NCI-H82 treated with DMSO at 0.1 percent for 48 hours (cell line): ENCODE data around the gene CDK5RAP2.
A peak's percentile ranks its signal among the peaks of the same experiment; 100 is the strongest.
"Not testable (repeated sequence)": the region's sequence is repeated elsewhere in the genome, so short reads cannot be mapped to it uniquely, and the experiment has no call there.

ENCODE experiments used
- DNase-seq: peaks from one replicate; lab custom pipeline; 2025; ENCODE audit not compliant: unreplicated experiment; lab: John Stamatoyannopoulos, UW

The CDK5RAP2 gene

DNA sequence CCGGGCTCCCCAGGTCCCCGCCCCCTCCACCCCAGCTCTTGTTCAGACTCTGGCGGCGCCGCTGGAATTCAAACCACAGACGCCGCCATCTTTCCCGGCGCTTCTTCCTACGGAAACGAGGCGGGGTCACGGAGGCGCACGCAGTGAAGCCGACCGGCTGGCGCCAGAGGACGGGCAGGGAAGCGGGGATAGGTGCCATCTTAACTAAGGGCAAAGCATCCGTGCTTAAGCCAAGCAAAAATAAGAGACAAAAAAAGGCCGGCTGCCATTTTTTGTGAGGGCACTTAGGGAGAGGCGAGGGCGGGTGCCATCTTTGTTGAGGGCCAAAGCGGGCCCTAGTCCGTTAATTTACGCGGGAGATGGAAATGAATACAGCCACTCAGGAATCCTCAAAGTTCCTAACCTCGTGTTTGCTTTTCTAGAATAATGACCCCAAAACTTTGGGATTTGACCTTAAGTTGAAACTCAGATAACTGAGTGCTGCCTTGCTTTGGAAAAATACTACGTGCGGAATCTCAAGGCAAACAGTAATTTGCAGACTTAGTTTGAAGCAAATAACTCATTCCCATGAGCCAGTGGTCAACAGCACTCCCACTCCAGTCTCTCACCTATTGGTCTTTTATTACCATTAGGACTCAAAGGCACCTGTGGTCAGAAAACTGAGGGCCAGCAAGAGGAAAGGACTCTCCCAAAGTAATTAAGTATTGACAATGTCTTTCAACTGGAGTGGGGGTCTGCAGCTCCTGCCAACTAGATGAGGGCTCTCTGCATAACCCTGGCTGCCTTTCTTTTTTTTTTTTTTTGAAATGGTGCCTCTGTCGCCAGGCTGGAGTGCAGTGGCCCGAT is at the start of gene CDK5RAP2:
CDK5RAP2 (minus strand) TSS at position 117 of the 846 bp plus-strand sequence. CDS start 189 bp downstream, outside the sequence.
- peak; percentile 91 for DNase-seq

DNA sequence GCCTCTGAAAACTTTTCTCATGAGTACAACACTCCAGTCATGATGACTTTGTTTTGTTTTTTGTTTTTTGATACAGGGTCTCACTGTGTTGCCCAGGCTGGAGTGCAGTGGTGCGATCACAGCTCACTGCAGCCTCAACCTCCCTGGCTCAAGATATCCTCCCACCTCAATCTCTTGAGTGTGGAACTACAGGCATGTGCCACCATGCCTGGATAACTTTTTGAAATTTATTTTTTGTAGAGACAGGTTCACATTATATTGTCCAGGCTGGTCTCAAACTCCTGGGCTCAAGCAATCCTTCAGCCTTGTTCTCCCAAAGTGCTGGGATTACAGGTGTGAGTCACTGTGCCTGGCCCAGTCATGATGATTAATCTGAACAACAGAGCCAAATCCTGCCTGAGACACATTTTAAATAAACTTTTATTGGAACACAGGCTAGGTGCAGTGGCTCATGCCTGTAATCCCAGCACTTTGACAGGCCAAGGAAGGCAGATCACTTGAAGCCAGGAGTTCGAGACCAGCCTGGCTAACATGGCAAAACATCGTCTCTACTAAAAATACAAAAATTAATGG is 49.0 kb upstream of the CDK5RAP2 start:
- DNase-seq, result not testable (repeated sequence)

DNA sequence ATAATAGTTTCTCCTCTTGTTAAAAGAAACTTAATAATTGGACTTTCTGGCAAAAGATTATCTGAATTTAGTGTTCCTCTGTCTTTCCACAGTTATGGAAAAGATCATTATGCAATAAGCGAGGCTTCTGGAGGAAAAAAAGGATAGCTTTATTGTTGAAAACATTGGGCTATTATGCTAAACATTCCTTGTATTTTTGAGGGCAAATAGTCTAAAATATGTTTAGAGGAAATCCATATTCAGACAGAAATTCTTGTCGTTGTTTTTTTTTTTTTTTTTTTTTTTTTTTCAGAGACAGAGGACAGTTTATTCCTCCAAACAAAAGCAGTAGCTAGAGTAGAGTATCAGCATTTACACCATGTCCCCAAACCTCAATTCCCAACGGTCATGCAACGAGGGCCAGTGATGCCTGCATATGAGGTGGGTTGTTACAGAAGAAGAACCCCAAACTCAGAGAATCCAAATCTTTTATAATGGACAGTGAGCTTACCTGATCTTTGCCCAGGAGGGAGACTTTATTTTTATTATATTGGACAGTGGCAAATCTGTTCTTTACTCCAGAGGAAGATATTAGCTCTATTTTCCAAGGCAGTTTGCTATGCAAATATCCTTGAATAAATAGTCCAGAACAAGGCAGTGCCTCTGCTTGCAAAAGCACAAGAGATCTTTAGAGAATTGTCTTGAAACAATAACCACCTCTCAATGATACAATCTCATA is 48.4 kb upstream of the CDK5RAP2 start:
- no peak for DNase-seq

DNA sequence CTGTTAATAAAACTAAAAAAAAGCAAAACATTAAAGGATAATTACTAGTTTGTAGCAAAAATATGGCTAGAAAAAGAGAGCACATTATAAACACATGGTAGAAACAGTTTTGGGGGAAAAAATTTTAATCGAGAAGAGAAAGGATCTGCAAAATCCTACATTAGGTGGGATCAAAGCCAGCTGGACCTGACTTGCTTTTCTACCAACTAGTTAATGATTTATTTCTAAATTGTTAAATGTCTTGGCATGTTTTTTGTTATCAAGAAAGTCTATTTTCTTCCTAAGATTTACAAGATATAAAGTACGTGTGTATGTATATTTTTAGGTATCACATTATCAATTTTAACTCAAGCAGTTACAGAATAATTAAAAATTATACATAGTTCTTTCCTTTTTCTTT is 47.1 kb upstream of the CDK5RAP2 start:
- no peak for DNase-seq

DNA sequence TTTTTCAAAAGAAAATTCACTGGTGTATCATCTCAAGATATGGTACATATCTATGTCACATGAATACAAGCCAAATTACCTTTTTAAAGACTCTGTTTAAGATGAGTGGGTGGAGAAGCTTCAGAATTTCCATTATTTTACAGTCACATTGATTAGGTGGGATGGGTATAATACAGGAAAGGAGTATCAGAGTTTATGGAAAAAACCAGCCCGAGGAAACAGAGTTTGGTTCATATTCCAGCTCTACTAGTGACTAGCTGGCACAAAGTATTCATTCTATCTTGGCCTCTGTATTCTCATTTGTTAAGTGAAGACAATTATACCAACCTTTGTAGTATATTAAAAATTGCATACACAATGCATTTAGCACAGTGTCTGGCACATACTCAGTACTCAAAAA is 46.5 kb upstream of the CDK5RAP2 start:
- DNase-seq, result no peak

DNA sequence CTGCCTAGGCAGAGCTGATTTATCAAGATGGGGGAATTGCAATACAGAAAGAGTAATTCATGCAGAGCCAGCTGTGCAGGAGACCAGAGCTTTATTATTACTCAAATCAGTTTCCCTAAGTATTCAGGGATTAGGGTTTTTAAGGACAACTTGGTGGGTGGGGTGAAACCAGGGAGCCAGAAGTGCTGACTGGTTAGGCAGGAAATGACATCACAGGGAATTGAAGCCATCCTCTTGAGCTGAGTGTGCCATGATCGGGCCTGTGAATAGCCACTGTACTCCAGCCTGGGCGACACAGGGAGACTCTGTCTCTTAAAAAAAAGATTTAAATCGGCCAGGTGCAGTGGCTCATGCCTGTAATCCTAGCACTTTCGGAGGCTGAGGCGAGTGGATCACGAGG is 45.3 kb upstream of the CDK5RAP2 start:
- DNase-seq, result no peak

DNA sequence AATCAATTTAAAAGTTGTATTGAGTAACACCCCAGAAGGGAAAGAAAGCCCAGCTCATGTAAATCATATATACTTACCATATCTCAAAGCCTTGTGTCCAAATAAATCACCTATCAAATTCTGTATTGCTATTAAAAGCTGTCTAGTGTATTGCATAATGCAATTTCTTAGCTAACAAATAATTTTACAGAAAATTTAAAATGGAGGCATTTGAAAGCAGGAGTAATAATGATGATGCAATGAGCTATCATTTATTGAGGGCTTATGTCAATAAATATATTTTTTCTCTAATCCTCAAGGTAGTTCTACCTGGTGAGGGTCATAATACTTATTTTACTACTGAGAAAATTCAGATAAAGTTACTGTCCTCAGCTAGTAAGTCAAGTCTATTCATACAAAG is 42.8 kb upstream of the CDK5RAP2 start:
- no peak for DNase-seq

DNA sequence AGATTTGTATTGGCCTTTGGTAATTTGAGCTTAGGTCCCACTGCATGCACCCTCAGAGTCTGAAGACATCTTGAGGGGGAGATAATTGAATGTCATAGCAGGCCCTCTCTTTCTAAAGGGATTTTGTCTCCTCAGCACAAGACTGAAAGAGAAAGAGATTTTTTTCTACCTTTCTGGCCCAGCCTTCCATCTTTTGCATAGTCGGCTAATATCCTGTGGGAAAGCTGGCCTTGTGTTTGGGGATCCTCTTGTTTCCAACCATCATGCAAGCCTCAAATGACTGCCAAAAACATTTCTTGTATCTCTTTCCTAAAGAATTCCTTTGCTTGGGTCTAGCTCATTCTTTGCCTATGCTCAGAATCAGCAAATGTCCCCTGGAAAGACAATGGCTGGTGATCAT is 42.0 kb upstream of the CDK5RAP2 start:
- no peak for DNase-seq

DNA sequence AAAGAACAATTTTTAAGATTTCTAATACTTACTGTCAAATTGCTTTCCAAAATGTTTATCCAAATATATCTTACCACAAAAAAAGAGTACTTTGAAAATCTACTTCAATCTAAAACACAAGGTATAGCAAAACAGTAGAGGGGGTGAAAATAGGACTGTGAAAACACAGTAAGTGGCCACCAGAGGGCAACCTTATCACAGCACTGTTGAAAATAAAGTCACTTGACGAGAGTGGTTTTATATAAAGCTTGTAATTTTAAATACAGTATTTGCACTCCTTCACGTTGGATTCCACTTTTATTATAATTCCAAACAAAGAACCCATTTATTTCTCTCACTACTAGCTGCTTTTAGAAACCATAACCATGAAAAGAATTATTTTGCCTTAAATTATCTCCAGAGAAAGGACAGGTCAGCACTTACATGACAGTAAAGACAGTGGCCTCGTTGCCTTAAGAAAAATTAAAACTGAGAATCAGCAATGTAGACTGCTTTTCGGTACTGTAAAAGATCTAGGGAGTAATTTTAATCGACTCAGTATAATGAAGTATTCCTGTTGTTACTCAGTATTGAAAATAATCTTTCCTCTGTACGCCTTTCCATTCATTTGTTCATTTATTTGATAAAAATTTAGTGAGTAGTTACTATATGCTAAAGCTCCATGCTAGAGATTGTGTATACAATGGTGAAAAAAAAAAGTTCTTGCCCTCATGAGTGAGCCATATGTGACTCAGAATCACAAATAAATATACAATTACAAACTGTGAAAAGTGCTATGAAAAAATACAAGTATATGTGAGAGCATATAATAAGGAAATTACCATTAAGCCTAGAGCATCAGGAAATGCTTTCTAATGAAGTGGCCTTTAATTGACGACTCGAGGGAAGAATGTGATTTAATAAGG is 40.0 kb upstream of the CDK5RAP2 start:
- peak; percentile 37 for DNase-seq

DNA sequence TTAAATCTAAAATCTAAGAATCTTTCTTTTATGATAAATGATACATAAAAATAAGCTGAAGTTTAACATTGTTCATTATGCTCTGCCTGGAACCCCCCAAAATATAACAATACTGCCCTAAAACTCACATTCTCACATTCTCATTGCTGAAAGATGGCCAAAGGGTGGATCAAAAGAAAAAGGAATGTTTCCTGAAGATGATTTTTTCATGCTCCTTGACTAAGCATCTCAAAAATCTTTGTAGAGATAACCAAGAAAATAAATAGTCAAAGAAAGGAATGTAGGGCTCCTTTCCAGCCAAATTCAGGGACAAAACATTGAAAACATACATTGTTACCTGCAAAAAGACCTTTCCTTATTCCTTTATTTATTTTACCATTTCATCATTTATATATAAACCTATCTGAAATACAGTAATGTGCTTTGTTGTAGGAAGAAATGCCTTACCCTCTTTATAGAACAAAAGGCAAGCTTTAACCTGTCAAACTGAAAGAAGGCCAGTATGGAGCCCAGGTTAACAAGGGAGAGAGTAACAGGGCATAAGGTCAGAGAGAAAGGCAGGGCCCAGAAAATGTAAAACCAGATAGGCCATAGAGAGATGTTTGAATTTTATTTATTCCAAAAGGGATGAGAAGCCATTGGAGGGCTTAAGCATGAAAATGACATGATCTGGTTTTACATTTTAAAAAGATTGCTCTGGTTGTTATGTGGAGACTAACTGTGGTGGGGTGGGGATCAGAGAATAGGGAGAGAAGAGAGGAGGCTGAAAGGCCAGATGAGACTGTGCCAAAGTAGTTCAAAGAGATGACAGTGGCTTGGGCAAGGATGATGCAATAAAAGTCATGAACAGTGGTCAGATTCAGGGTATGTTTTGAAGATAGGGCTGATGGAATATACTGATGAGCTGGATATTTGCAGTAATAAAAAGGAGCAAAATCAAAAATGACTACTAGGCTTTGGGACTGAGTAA is 37.3 kb upstream of the CDK5RAP2 start:
- DNase-seq, result no peak

DNA sequence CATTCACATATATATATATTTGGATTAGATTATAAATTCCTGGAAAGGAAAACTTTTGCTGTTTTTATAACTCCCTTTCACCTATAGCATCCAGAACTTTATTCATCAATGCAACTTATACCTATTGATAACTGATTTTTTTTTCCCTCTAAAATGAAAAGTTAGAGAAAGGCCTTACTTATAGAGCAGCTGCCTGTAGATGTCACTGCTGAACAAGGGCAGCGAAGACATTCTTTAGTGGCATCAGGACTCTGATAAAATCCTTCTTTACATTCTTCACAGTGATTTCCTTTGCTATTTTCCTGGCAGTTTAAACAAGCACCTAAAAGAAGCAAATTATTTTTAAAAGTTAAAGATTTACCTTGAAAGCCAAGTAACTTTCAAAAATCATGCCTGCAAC is 32.3 kb upstream of the CDK5RAP2 start:
- DNase-seq, result no peak

DNA sequence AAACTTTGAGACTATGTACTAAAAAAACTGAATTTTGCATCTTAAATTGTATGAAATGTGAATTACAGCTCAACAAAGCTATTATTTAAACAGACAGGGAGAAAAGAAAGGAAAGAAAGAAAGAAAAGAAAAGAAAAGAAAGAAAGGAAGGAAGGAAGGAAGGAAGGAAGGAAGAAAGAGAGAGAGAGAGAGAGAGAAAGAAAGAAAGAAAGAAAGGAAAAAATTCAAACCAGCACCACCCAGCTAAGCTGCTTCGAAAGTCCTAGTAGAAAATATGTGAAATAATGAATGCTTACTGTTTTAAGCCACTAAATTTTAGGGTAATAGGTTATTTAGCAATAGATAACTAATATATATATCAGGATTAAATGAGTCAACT is 31.7 kb upstream of the CDK5RAP2 start:
- DNase-seq, result no peak

DNA sequence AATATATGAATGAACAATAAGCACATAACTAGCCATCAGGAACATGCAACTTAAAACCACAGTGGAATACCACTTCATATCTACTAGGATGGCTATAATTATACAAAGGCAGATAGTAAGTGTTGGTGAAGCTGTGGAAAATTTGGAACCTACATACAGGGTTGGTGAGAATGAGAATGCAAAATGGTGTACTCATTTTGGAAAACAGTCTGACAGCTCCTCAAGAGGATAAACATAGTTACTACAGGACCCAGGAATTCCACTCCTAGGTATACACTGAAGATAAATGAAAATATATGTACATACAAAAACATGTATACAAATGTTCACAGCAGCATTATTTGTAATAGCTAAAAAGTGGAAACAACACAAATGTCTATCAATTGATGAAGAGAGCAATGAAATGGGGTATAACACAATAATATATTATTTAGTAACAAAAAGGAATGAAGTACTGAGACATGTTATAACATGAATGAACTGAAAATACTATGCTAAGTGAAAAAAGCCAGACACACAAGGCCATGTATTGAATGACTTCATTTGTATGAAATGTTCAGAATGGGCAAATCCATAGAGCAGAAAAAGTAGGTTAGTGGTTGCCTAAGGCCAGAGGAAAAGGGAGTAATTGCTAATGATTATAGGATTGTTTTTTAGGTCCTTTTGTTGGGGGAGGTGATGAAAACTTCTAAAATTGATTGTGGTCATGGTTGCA is 31.2 kb upstream of the CDK5RAP2 start:
- no peak for DNase-seq

DNA sequence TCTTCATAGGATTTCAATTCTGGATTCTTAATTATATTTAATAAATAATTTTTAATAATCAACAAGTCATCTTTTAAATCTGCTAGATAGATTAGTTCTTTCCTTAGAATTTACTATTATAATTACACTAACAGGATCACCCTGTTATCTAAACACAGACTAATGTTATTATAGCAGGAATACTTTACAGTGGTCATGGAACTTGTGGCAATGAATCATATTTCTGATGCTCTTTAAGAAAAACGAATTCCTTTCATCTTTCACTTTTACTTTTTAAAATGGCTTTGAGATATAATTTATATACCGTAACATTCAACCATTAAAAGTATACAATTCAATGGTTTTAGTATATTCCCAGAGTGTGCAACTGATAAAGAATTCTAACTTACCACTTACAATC is 29.7 kb upstream of the CDK5RAP2 start:
- DNase-seq, result no peak

DNA sequence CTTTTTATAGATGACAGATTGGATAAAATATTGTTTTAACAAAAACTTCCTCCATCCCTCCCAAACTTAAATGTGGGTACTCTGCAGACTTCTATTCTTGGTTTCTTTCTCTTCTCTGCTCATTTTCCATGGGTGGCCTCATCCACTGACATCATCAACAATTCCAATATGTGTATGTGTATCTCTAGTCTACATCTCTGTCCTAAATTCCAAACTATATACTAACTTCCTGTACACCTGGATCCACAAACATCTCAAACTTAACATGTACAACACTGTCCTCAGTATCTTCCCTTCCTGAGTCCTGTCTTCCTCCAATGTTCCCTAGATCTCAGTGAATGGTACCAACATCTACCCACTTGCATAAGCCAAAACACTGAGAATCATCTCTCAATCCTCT is 28.5 kb upstream of the CDK5RAP2 start:
- no peak for DNase-seq

DNA sequence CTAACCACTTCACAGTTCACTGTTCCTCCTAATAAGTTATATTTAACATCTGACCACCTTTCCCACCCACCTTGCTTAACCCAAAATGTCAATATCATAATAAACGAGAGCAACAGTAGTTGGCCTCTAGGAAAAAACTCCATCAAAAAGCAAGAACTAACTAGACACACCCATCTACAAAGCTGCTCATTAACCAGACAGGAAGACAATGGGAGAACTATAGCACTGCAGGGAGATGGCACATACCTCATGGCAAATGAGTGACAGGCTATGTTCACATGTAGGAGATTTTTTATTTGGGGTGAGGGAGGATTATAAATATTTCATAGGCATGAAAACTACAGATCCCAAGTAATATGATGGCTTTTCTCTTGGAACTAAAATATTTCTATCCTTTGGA is 23.6 kb upstream of the CDK5RAP2 start:
- no peak for DNase-seq

DNA sequence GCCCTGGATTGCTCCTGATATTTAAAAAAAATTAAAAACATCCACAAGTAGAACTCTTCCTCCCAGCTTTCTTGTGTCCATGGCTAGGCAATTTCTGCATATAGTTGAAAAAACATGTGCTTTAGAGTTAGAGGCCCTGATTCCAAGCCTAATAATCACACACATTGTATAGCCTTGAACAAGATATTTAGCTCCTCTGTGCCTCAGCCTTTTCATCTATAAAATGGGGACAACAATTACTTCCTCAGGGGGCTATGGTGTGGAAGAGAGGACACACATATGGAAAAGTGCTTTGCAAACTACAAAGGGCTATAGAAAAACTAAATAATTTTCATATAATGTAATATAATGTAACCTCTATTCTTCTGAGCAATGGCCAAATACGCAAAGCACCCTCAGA is 23.0 kb upstream of the CDK5RAP2 start:
- DNase-seq, result no peak

DNA sequence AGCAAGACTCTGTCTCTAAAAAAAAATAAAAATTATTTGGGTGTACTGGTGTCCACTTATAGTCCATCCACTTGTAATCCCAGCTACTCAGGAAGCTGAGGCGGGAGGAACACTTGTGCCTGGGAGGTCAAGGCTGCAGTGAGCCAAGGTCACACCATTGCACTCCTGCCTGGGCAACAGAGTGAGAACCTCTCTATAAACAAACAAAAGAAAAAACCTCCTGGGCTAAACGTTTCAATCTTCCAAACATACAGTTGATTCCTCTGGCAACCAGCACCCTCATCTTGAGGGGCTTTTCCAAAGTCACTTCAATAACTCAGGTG is 13.9 kb upstream of the CDK5RAP2 start:
- no peak for DNase-seq

DNA sequence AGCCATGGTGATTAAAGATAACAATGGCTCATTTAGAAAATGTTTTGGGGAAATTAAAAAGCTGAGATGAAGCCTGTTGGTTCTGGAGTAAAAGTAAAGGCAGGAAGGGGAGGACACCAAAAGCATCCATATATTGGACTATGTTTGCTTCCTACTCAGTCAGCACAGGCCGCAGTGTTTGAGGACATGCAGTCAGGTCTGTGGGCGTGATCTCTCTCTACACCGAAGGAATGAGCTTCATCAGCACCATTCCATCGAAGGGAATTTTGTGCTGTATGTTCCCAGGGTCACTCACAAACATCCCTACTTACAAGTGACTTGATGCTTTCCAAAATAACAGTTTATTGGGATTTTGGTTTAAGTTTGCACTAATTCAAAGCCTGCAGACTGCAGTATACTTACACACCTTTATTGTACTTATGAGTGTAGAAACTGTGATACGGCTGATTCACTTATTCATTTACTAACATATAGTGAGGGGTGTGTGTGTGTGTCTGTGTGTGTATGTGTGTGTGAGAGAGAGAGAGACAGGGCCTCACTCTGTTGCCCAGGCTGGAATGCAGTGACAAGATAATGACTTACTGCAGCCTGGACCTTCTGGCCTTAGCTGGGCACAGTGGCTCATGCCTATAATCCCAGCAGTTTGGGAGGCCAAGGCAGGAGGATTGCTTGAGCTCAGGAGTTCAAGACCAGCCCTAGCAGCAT is 13.4 kb upstream of the CDK5RAP2 start:
- no peak for DNase-seq
